ENCODE results near the gene GRID1. TPM values are rescaled to one million over a fixed set of nuclear protein-coding genes. Genes with fewer than 3 reads are reported as not detected.

Gene GRID1
- total and polyA plus RNA-seq, 9 of the 15 experiments (the other 6 are each of a cell fraction or from before 2014, with no cell fraction given) = 0.01 to 7.2 (median 1.2) TPM

DNA sequence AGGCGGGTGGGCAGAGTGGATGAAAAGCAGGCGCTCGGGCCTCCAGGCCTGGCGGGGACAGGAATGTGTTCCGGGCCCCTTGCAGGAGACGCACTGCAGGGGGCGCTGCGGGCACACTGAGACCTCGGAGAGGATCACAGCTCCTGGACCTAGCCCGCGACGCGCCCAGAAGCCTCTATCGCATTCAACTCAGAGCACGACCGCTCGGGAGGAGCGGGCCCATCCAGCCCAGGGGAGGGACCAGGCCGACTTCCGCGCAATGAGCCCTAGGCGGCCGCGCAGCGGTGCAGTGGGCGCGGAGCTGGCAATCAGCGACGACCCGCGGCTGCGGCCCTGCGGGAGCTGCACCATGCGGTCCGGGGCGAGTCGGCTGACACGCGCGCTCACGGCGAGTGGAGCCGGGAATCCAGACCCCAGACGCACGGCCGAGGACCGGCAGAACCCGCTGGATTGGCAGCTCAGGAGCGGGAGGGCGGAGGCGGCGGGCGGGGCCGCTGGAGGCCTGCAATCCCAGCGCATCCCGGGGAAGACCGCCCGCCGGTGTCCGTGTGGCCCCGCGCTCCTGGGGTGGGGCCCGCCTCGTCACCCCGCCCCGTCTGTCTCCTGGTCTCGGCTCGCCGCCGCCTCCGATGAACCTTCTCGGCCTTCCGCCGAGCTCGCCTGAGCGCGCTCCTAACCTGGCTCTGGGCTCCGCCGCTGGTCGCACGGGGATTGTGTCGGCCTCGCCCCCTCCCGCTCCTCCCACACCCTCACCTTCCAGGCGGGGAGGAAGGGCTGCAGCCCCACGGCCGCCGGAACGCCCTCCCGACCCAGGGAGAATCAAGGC is 33.5 kb upstream of the GRID1 start (continued):
- TF ChIP-seq REST (IDR thresholded peaks at IDR 0.05; ENCODE audit: borderline replicate concordance) (peak; percentile 61), REST (CRISPR knock-in tag; IDR thresholded peaks at IDR 0.05; ENCODE audit: low read depth) (no peak), RAD21 (CRISPR knock-in tag; conservative IDR thresholded peaks at IDR 0.05 in 1 of 2, IDR thresholded peaks at IDR 0.05 in 1 of 2) (peak; percentile 59 to 80), MTA3 (IDR thresholded peaks at IDR 0.05; ENCODE audit: borderline replicate concordance) (peak; percentile 40; the same call in 1 of the 2 replicates), PCBP1 (IDR thresholded peaks at IDR 0.05; ENCODE audit: low read depth, low read length, poor library complexity, severe bottlenecking) (peak; percentile 37), NR4A1 (CRISPR knock-in tag; IDR thresholded peaks at IDR 0.05) (no peak), NR4A1 (tag; IDR thresholded peaks at IDR 0.05) (no peak), MYC (IDR thresholded peaks at IDR 0.05; ENCODE audit: low read depth, low read length) (peak; percentile 54; the same call in 1 of the 2 replicates), MYC (CRISPR knock-in tag; IDR thresholded peaks at IDR 0.05; ENCODE audit: borderline replicate concordance, low read depth) (no peak), ZBTB17 (CRISPR knock-in tag; IDR thresholded peaks at IDR 0.05) (peak; percentile 79; the same call in 1 of the 2 replicates), PHF20 (IDR thresholded peaks at IDR 0.05; ENCODE audit: partially characterized antibody) (peak; percentile 38), RCOR1 (IDR thresholded peaks at IDR 0.05; ENCODE audit: borderline replicate concordance in 1 of 2, low read depth in 2 of 2, low read length in 2 of 2) (peak in 1 of 2 experiments; percentile 71; a peak in 1 of 4 replicates), TEAD4 (IDR thresholded peaks at IDR 0.05; ENCODE audit: low read length) (0 out of 2 replicates have a peak, but pooled peaks have one; percentile 32), TEAD4 (CRISPR knock-in tag; IDR thresholded peaks at IDR 0.05; ENCODE audit: borderline replicate concordance) (no peak)
- TF ChIP-seq, protein P1, sequence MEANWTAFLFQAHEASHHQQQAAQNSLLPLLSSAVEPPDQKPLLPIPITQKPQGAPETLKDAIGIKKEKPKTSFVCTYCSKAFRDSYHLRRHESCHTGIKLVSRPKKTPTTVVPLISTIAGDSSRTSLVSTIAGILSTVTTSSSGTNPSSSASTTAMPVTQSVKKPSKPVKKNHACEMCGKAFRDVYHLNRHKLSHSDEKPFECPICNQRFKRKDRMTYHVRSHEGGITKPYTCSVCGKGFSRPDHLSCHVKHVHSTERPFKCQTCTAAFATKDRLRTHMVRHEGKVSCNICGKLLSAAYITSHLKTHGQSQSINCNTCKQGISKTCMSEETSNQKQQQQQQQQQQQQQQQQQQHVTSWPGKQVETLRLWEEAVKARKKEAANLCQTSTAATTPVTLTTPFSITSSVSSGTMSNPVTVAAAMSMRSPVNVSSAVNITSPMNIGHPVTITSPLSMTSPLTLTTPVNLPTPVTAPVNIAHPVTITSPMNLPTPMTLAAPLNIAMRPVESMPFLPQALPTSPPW (CRISPR knock-in tag; IDR thresholded peaks at IDR 0.05) = peak; percentile 30; the same call in 1 of the 2 replicates
- TF ChIP-seq, protein P2, sequence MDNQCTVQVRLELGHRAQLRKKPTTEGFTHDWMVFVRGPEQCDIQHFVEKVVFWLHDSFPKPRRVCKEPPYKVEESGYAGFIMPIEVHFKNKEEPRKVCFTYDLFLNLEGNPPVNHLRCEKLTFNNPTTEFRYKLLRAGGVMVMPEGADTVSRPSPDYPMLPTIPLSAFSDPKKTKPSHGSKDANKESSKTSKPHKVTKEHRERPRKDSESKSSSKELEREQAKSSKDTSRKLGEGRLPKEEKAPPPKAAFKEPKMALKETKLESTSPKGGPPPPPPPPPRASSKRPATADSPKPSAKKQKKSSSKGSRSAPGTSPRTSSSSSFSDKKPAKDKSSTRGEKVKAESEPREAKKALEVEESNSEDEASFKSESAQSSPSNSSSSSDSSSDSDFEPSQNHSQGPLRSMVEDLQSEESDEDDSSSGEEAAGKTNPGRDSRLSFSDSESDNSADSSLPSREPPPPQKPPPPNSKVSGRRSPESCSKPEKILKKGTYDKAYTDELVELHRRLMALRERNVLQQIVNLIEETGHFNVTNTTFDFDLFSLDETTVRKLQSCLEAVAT (IDR thresholded peaks at IDR 0.05) = peak in 1 of 2 experiments; percentile 73; a peak in 2 of 4 replicates
